ENCODE data around the gene ZDHHC19.

- TF ChIP-seq CTCF (IDR thresholded peaks at IDR 0.05) (no peak), ZFX (IDR thresholded peaks at IDR 0.05; ENCODE audit: borderline replicate concordance) (no peak)
Observed at GRCh38 chr3:196207159-196207832, 3.9 kb downstream of the ZDHHC19 start.
